Measurements from ENCODE around the gene MAP3K15. TPM values are rescaled to one million over a fixed set of nuclear protein-coding genes. Genes with fewer than 3 reads are reported as not detected.

MAP3K15 gene
- total RNA-seq, 4 donors from 2014 or later: not detected

DNA sequence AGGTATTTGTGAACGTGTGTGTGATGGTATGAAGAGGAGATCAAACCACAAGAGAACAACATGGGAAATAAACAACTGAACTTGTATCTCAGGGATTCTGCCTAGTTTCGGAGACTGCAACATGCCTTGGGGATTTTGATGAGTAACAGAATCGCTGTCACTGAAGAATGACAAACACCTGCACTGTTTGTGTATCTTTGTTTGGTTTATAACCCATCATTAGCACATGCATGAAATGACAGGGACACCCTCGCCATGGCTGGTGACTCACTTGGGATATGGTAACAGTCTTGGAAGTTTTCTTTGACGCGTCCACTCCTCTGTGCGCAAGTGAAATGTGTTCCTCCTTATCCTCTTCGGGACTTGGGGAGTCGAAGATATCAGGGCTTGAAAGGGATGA, 30.3 kb upstream of the MAP3K15 start:
- H3K27ac ChIP-seq: no peak overlapping the region
- H3K9me3 ChIP-seq: no peaks in the 10 kb centered on the region
- H3K4me1 ChIP-seq: no peaks in the 10 kb centered on the region
- no peaks in the 10 kb centered on the region for H3K27me3 ChIP-seq
- no peak overlapping the region for H3K4me3 ChIP-seq (replicated peaks in 1 of 3)
- H3K36me3 ChIP-seq: no peaks in the 10 kb centered on the region
- intact Hi-C loops (cut with DNase I): no loop called here
- DNase-seq: no peak
- no peak for TF ChIP-seq POLR2A (IDR thresholded peaks at IDR 0.05)
- no peak for TF ChIP-seq CTCF (IDR thresholded peaks at IDR 0.05)
- whole genome bisulfite sequencing, 2 donors: 91 to 93% methylated on average over 9 of the region's 9 CpGs

- no peak overlapping the region for H3K4me3 ChIP-seq (replicated peaks in 1 of 3)
- peak; percentile 53 to 76 (median 66) for TF ChIP-seq CTCF (IDR thresholded peaks at IDR 0.05)
- no peak for TF ChIP-seq POLR2A (IDR thresholded peaks at IDR 0.05)
- H3K27me3 ChIP-seq: no peaks in the 10 kb centered on the region
- intact Hi-C loops (cut with DNase I): loop anchor here (5.0 kb wide), 1 partner anchor 343 kb away; the partner anchor contains the start of gene SH3KBP1
- H3K9me3 ChIP-seq: no peaks in the 10 kb centered on the region
- no peaks in the 10 kb centered on the region for H3K36me3 ChIP-seq
- no peak overlapping the region for H3K27ac ChIP-seq
- 36 to 45% methylated on average over 8 of the region's 8 CpGs for WGBS, 2 donors
- peak; percentile 50 to 58 for DNase-seq
- no peaks in the 10 kb centered on the region for H3K4me1 ChIP-seq
Observed at GRCh38 chrX:19544693-19545305, 29.5 kb upstream of the MAP3K15 start.

GRCh38 chrX:19543951-19544381, 28.7 kb upstream of the MAP3K15 start:
- no peak overlapping the region for H3K27ac ChIP-seq
- TF ChIP-seq POLR2A (IDR thresholded peaks at IDR 0.05): no peak
- no peaks in the 10 kb centered on the region for H3K36me3 ChIP-seq
- no peak for DNase-seq
- intact Hi-C loops (cut with DNase I): loop anchor here (5.0 kb wide), 1 partner anchor 343 kb away; the partner anchor contains the start of gene SH3KBP1
- H3K4me1 ChIP-seq: no peaks in the 10 kb centered on the region
- no peak overlapping the region for H3K4me3 ChIP-seq (replicated peaks in 1 of 3)
- H3K9me3 ChIP-seq: no peaks in the 10 kb centered on the region
- WGBS, 2 donors: 87 to 93% methylated on average over 12 of the region's 12 CpGs
- H3K27me3 ChIP-seq: no peaks in the 10 kb centered on the region

- no peaks in the 10 kb centered on the region for H3K9me3 ChIP-seq
Observed at GRCh38 chrX:19543020-19543715, 27.9 kb upstream of the MAP3K15 start.

GRCh38 chrX:19541931-19542330, 26.6 kb upstream of the MAP3K15 start:
- no peaks in the 10 kb centered on the region for H3K9me3 ChIP-seq
- no peak for DNase-seq
- H3K27ac ChIP-seq: no peak overlapping the region
- 94 to 97% methylated on average over 10 to 19 of the region's 19 CpGs for WGBS, 2 donors
- no peaks in the 10 kb centered on the region for H3K4me1 ChIP-seq
- H3K4me3 ChIP-seq (replicated peaks in 1 of 3): no peak overlapping the region
- H3K36me3 ChIP-seq: no peaks in the 10 kb centered on the region
- no peaks in the 10 kb centered on the region for H3K27me3 ChIP-seq
- intact Hi-C loops (cut with DNase I): loop anchor here (5.0 kb wide), 1 partner anchor 345 kb away; the partner anchor contains the start of gene SH3KBP1
- no peak for TF ChIP-seq POLR2A (IDR thresholded peaks at IDR 0.05)
- no peak for TF ChIP-seq CTCF (IDR thresholded peaks at IDR 0.05)

More at GRCh38 chrX:19543020-19543715, 27.9 kb upstream of the MAP3K15 start:
- Histone ChIP-seq H3K36me3 (no peaks in the 10 kb centered on the region), H3K27ac (no peak overlapping the region), H3K4me3 (replicated peaks in 1 of 3) (no peak overlapping the region), H3K4me1 (no peaks in the 10 kb centered on the region), H3K27me3 (no peaks in the 10 kb centered on the region)
- WGBS, 2 donors: 88 to 90% methylated on average over 9 of the region's 9 CpGs
- no peak for TF ChIP-seq POLR2A (IDR thresholded peaks at IDR 0.05)
- no peak for TF ChIP-seq CTCF (IDR thresholded peaks at IDR 0.05)
- no peak for DNase-seq
- intact Hi-C loops (cut with DNase I): loop anchor here (5.0 kb wide), 1 partner anchor 344 kb away; the partner anchor contains the start of gene SH3KBP1
